Measurements from ENCODE around the gene PTTG1. TPM values are rescaled to one million over a fixed set of nuclear protein-coding genes. Genes with fewer than 3 reads are reported as not detected.

Gene PTTG1
- total and polyA plus RNA-seq, 2 of the 4 experiments (the other 2 are of a cell fraction), result 98.6 to 118 TPM

GRCh38 chr5:160472482-160472881, 50.8 kb downstream of the PTTG1 start:
- Histone ChIP-seq H3K9me1 (ENCODE audit: insufficient read depth, low read length) (no peaks in the 10 kb centered on the region), H3K23ac (ENCODE audit: low read depth, low read length) (no peak overlapping the region), H3K14ac (replicated peaks; ENCODE audit: low read depth, low read length) (no peak overlapping the region), H3K4me3 (ENCODE audit: insufficient read depth, low read depth, low read length) (no peak overlapping the region), H3K79me1 (ENCODE audit: low read depth in 1 of 2, low read length in 2 of 2) (no peaks in the 10 kb centered on the region), H3K9ac (ENCODE audit: low read depth, low read length) (no peak overlapping the region), H2BK5ac (ENCODE audit: low read depth, low read length, poor library complexity, severe bottlenecking) (no peak overlapping the region), H2BK15ac (ENCODE audit: low read depth, low read length) (no peak overlapping the region), H2BK20ac (ENCODE audit: low read depth, low read length) (no peak overlapping the region), H3K56ac (ENCODE audit: extremely low read depth, insufficient read depth, low read length) (no peak overlapping the region), H2AK9ac (replicated peaks; ENCODE audit: low read depth, low read length, poor library complexity) (no peak overlapping the region), H4K8ac (ENCODE audit: low read depth in 2 of 2, low read length in 2 of 2) (no peak overlapping the region), H3K4ac (ENCODE audit: low read depth, low read length) (no peak overlapping the region), H3K27ac (ENCODE audit: insufficient read depth, low read length) (no peak overlapping the region), H4K5ac (ENCODE audit: low read depth, low read length) (no peak overlapping the region), H2AFZ (replicated peaks; ENCODE audit: low read length, poor library complexity) (no peak overlapping the region), H2AK5ac (ENCODE audit: low read depth, low read length) (no peak overlapping the region), H3K4me2 (ENCODE audit: low read depth, low read length) (no peak overlapping the region), H2BK120ac (ENCODE audit: low read depth, low read length) (no peak overlapping the region), H3K9me3 (ENCODE audit: control insufficient read depth, insufficient read depth, low read length) (no peaks in the 10 kb centered on the region), H4K91ac (ENCODE audit: insufficient read depth, low read depth, low read length) (no peak overlapping the region), H3K4me1 (ENCODE audit: control insufficient read depth, insufficient read depth, low read length) (peaks cover 7% of the 10 kb centered on the region), H4K20me1 (ENCODE audit: insufficient read depth, low read length) (no peaks in the 10 kb centered on the region), H3K36me3 (ENCODE audit: control insufficient read depth, insufficient read depth, low read length) (no peaks in the 10 kb centered on the region), H3K27me3 (ENCODE audit: control insufficient read depth, insufficient read depth, low read length) (peaks cover 9% of the 10 kb centered on the region), H3K18ac (ENCODE audit: low read depth, low read length) (no peak overlapping the region)
- DNase-seq (no peak), ATAC-seq (ENCODE audit: low read depth) (no peak)
- WGBS, 2 experiments (ENCODE audit: extremely low coverage in 2 of 2, insufficient read length in 1 of 2), result no CpG with 5 or more reads among the region's 4 CpGs
- no TSS peak for BruUV-seq (replicated peaks)
- CTCF ChIA-PET, result no interaction called here
- POLR2A ChIA-PET (ENCODE audit: unreplicated experiment), result no interaction called here
- TF ChIP-seq BHLHE40 (IDR thresholded peaks at IDR 0.05; ENCODE audit: low read depth, low read length) (no peak), CHD1 (IDR thresholded peaks at IDR 0.05; ENCODE audit: low read depth, low read length) (no peak), RCOR1 (IDR thresholded peaks at IDR 0.05; ENCODE audit: insufficient replicate concordance, low read length) (no peak), SMC3 (IDR thresholded peaks at IDR 0.05; ENCODE audit: low read depth, low read length) (no peak), MXI1 (IDR thresholded peaks at IDR 0.05; ENCODE audit: borderline replicate concordance, low read depth, low read length) (no peak), CEBPB (IDR thresholded peaks at IDR 0.05; ENCODE audit: low read depth, low read length) (no peak), MAZ (IDR thresholded peaks at IDR 0.05; ENCODE audit: borderline replicate concordance, low read depth, low read length) (no peak), RAD21 (IDR thresholded peaks at IDR 0.05; ENCODE audit: low read length) (no peak), USF2 (IDR thresholded peaks at IDR 0.05; ENCODE audit: low read depth, low read length) (no peak), CTCF (conservative IDR thresholded peaks at IDR 0.05; ENCODE audit: low read depth, low read length) (no peak), POLR2A (IDR thresholded peaks at IDR 0.05; ENCODE audit: low read depth, low read length) (no peak), RFX5 (IDR thresholded peaks at IDR 0.05; ENCODE audit: low read depth, low read length) (no peak), ELK1 (IDR thresholded peaks at IDR 0.05; ENCODE audit: borderline replicate concordance, low read depth, low read length) (no peak), NFE2L2 (IDR thresholded peaks at IDR 0.05; ENCODE audit: low read depth, low read length) (no peak), MAFK (IDR thresholded peaks at IDR 0.05; ENCODE audit: low read depth, low read length) (no peak), FOS (IDR thresholded peaks at IDR 0.05; ENCODE audit: low read depth, low read length) (no peak)
- in situ Hi-C loops (cut with MboI; ENCODE audit: low sequenced_read_pairs) (no loop called here), intact Hi-C loops (cut with micrococcal nuclease) (no loop called here), dilution Hi-C loops (cut with HindIII; ENCODE audit: low sequenced_read_pairs, unreplicated experiment) (no loop called here)

All from IMR-90 (cell line).